Measurements from ENCODE around the gene DOK1. TPM values are rescaled to one million over a fixed set of nuclear protein-coding genes. Genes with fewer than 3 reads are reported as not detected.
A peak's percentile ranks its signal among the peaks of the same experiment; 100 is the strongest.

The DOK1 gene
- total and polyA plus RNA-seq, 2 donors from 2014 or later = 11.3 to 16.7 TPM

DNA sequence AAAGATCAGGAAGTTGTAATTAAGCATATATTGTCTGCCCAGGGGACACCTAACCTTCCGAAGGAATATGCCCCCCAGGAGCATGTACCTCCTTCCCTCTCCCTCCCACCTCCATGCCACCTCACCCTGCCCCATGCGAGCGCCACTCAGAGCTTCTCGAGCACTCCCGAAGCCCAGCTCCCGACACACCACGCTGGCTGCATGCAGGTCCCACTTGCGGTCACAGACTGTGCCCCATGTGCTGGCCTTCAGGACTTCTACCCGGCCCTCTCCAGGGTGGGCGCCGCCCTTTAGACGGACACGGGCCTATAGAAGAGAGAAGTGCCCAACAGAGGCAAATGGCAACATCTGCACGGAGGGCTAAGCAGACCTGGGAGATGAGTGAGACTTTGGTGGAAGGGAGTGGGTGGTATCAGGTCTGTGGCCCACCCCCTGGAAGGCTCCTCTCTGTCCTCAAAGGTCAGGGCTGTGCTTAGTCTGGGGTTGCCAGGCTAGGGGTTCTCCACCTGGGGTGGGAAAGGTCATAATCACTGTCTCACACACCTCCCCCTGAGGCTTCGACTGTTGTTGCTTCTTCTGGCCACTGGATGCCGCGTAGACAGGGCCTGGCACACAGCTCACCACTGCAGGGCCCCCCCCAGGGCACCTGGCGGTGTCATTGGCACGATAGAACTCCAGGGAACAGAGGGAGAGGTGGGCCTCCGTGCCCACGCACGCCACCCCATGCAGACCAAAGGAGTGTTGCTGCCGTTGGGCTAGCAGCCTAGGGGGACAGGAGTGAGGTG is 18.2 kb upstream of the DOK1 start:
- Histone ChIP-seq H3K27ac (ENCODE audit: low read depth in 2 of 2, low read length in 2 of 2) (no peak overlapping the region), H3K4me3 (ENCODE audit: low read length in 3 of 3) (no peak overlapping the region), H3K4me1 (ENCODE audit: control insufficient read depth in 2 of 3, insufficient read depth in 2 of 3, low read depth in 1 of 3, low read length in 3 of 3) (peaks cover 0 to under 1% (median 0%) of the 10 kb centered on the region in 3 donors), H3K9me3 (ENCODE audit: control insufficient read depth in 2 of 3, insufficient read depth in 1 of 3, low read length in 3 of 3) (no peaks in the 10 kb centered on the region), H3K36me3 (ENCODE audit: control insufficient read depth in 2 of 3, insufficient read depth in 3 of 3, low read length in 3 of 3) (peaks cover 0 to 7% (median 4%) of the 10 kb centered on the region in 3 donors), H3K27me3 (ENCODE audit: control insufficient read depth, insufficient read depth, low read length) (no peaks in the 10 kb centered on the region), H3K9ac (ENCODE audit: low read length in 3 of 3) (no peak overlapping the region)
- DNase-seq = peak in 1 of 5 donors; percentile 78
- intact Hi-C loops (cut with DNase I) = no loop called here
- no peak for FAIRE-seq
- TF ChIP-seq, protein P1, sequence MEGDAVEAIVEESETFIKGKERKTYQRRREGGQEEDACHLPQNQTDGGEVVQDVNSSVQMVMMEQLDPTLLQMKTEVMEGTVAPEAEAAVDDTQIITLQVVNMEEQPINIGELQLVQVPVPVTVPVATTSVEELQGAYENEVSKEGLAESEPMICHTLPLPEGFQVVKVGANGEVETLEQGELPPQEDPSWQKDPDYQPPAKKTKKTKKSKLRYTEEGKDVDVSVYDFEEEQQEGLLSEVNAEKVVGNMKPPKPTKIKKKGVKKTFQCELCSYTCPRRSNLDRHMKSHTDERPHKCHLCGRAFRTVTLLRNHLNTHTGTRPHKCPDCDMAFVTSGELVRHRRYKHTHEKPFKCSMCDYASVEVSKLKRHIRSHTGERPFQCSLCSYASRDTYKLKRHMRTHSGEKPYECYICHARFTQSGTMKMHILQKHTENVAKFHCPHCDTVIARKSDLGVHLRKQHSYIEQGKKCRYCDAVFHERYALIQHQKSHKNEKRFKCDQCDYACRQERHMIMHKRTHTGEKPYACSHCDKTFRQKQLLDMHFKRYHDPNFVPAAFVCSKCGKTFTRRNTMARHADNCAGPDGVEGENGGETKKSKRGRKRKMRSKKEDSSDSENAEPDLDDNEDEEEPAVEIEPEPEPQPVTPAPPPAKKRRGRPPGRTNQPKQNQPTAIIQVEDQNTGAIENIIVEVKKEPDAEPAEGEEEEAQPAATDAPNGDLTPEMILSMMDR (IDR thresholded peaks at IDR 0.05; ENCODE audit: borderline replicate concordance, extremely low read depth, insufficient read depth) = no peak

GRCh38 chr2:74537140-74537539 is 17.4 kb upstream of the DOK1 start:
- H3K36me3 ChIP-seq (ENCODE audit: control insufficient read depth in 2 of 3, insufficient read depth in 3 of 3, low read length in 3 of 3) = peaks cover 0 to 7% (median 4%) of the 10 kb centered on the region in 3 donors
- H3K9me3 ChIP-seq (ENCODE audit: control insufficient read depth in 2 of 3, insufficient read depth in 1 of 3, low read length in 3 of 3) = no peaks in the 10 kb centered on the region
- intact Hi-C loops (cut with DNase I) = no loop called here
- DNase-seq (no peak), FAIRE-seq (no peak)
- no peak overlapping the region for H3K27ac ChIP-seq (ENCODE audit: low read depth in 2 of 2, low read length in 2 of 2)
- no peaks in the 10 kb centered on the region for H3K4me1 ChIP-seq (ENCODE audit: control insufficient read depth in 2 of 3, insufficient read depth in 2 of 3, low read depth in 1 of 3, low read length in 3 of 3)
- no peaks in the 10 kb centered on the region for H3K27me3 ChIP-seq (ENCODE audit: control insufficient read depth, insufficient read depth, low read length)
- TF ChIP-seq, protein P1 (IDR thresholded peaks at IDR 0.05; ENCODE audit: borderline replicate concordance, extremely low read depth, insufficient read depth) = no peak
- H3K4me3 ChIP-seq (ENCODE audit: low read length in 3 of 3) = no peak overlapping the region
- no peak overlapping the region for H3K9ac ChIP-seq (ENCODE audit: low read length in 3 of 3)

DNA sequence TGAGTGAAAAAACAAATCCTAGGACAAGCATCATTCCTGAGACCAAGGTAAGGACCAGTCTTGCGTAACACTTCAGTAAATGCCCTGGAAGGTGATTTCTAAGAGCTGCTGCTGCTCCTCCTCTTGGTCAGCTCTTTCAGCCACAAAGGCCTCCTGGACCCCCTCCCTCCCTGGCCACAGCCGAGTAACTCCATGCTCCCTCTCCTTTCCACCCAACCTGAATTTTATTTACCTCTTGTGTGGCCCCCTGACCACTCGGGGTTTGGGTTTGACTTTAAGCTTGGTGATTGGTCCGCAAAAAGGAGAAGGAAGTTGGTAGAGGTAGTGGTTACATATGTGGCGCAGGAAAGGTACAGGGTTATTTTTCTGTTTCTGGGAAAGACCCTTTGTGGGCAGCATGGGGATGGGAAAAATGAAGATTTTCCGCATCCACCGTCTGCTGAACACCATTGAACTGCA is 15.6 kb upstream of the DOK1 start:
- FAIRE-seq (no peak), DNase-seq (no peak)
- no peak overlapping the region for H3K4me3 ChIP-seq (ENCODE audit: low read length in 3 of 3)
- no peaks in the 10 kb centered on the region for H3K36me3 ChIP-seq (ENCODE audit: control insufficient read depth in 2 of 3, insufficient read depth in 3 of 3, low read length in 3 of 3)
- no peak overlapping the region for H3K27ac ChIP-seq (ENCODE audit: low read depth in 2 of 2, low read length in 2 of 2)
- TF ChIP-seq, protein P1 (IDR thresholded peaks at IDR 0.05; ENCODE audit: borderline replicate concordance, extremely low read depth, insufficient read depth) = no peak
- intact Hi-C loops (cut with DNase I) = no loop called here
- no peak overlapping the region for H3K9ac ChIP-seq (ENCODE audit: low read length in 3 of 3)
- no peaks in the 10 kb centered on the region for H3K27me3 ChIP-seq (ENCODE audit: control insufficient read depth, insufficient read depth, low read length)
- H3K9me3 ChIP-seq (ENCODE audit: control insufficient read depth in 2 of 3, insufficient read depth in 1 of 3, low read length in 3 of 3) = no peaks in the 10 kb centered on the region
- no peaks in the 10 kb centered on the region for H3K4me1 ChIP-seq (ENCODE audit: control insufficient read depth in 2 of 3, insufficient read depth in 2 of 3, low read depth in 1 of 3, low read length in 3 of 3)

Measured in kidney (tissue), 14 donors.